Measurements from ENCODE around the gene AP2A2.
A peak's percentile ranks its signal among the peaks of the same experiment; 100 is the strongest.

AP2A2 gene

GRCh38 chr11:947744-948143 lies 22.1 kb downstream of the AP2A2 start:
- Histone ChIP-seq H3K79me1 (replicated peaks; ENCODE audit: low read length, poor library complexity, severe bottlenecking) (peaks cover 4% of the 10 kb centered on the region), H3K27me3 (ENCODE audit: control insufficient read depth in 1 of 2, insufficient read depth in 1 of 2, low read length in 2 of 2) (no peaks in the 10 kb centered on the region), H4K8ac (ENCODE audit: low read length) (no peak overlapping the region), H2BK15ac (ENCODE audit: low read depth, poor library complexity, severe bottlenecking) (no peak overlapping the region), H3K36me3 (ENCODE audit: control insufficient read depth in 1 of 2, insufficient read depth in 2 of 2, low read depth in 1 of 2, low read length in 2 of 2) (peaks cover 6 to 22% of the 10 kb centered on the region in 2 experiments), H3K4ac (ENCODE audit: low read depth in 1 of 2, low read length in 2 of 2) (no peak overlapping the region), H3K9me3 (ENCODE audit: control insufficient read depth, low read length) (peaks cover 6% of the 10 kb centered on the region), H3K14ac (ENCODE audit: low read length in 2 of 2) (no peak overlapping the region), H4K91ac (ENCODE audit: low read length) (no peak overlapping the region), H2BK12ac (ENCODE audit: low read length in 2 of 2) (no peak overlapping the region), H3K18ac (ENCODE audit: low read depth in 1 of 2, low read length in 2 of 2) (no peak overlapping the region), H2AFZ (ENCODE audit: low read depth, low read length) (no peak overlapping the region), H2BK120ac (ENCODE audit: low read depth, low read length) (no peak overlapping the region), H3K4me3 (ENCODE audit: insufficient read depth in 1 of 2, low read depth in 1 of 2, low read length in 2 of 2) (no peak overlapping the region), H3K4me1 (ENCODE audit: control insufficient read depth, insufficient read depth, low read depth, low read length) (peaks cover 27% of the 10 kb centered on the region), H3K9ac (ENCODE audit: low read length) (no peak overlapping the region), H3K27ac (ENCODE audit: low read length, poor library complexity, severe bottlenecking) (no peak overlapping the region), H2AK5ac (ENCODE audit: low read length, severe bottlenecking) (no peak overlapping the region), H2BK5ac (ENCODE audit: low read depth, low read length, poor library complexity, severe bottlenecking) (no peak overlapping the region), H3K4me2 (ENCODE audit: low read length, poor library complexity, severe bottlenecking) (no peak overlapping the region), H3K23ac (ENCODE audit: low read length in 2 of 2) (no peak overlapping the region)
- DNase-seq, result no peak
- 97% methylated on average over 2 of the region's 4 CpGs for WGBS

GRCh38 chr11:951507-951906 lies 25.8 kb downstream of the AP2A2 start:
- Histone ChIP-seq H3K4me1 (ENCODE audit: control insufficient read depth, insufficient read depth, low read depth, low read length) (peaks cover 26% of the 10 kb centered on the region), H3K9ac (ENCODE audit: low read length) (no peak overlapping the region), H3K18ac (ENCODE audit: low read depth in 1 of 2, low read length in 2 of 2) (no peak overlapping the region), H3K4me3 (ENCODE audit: insufficient read depth in 1 of 2, low read depth in 1 of 2, low read length in 2 of 2) (no peak overlapping the region), H2BK12ac (ENCODE audit: low read length in 2 of 2) (no peak overlapping the region), H3K23ac (ENCODE audit: low read length in 2 of 2) (no peak overlapping the region), H3K27ac (ENCODE audit: low read length, poor library complexity, severe bottlenecking) (peak overlapping the region; percentile 97), H3K79me1 (replicated peaks; ENCODE audit: low read length, poor library complexity, severe bottlenecking) (peaks cover 4% of the 10 kb centered on the region), H4K8ac (ENCODE audit: low read length) (no peak overlapping the region), H3K36me3 (ENCODE audit: control insufficient read depth in 1 of 2, insufficient read depth in 2 of 2, low read depth in 1 of 2, low read length in 2 of 2) (peaks cover 4 to 10% of the 10 kb centered on the region in 2 experiments), H3K4me2 (ENCODE audit: low read length, poor library complexity, severe bottlenecking) (no peak overlapping the region), H2AFZ (ENCODE audit: low read depth, low read length) (no peak overlapping the region), H2BK5ac (ENCODE audit: low read depth, low read length, poor library complexity, severe bottlenecking) (peak overlapping the region; percentile 15), H4K91ac (ENCODE audit: low read length) (no peak overlapping the region), H3K14ac (ENCODE audit: low read length in 2 of 2) (no peak overlapping the region), H3K9me3 (ENCODE audit: control insufficient read depth, low read length) (peaks cover 6% of the 10 kb centered on the region), H2BK120ac (ENCODE audit: low read depth, low read length) (no peak overlapping the region), H3K27me3 (ENCODE audit: control insufficient read depth in 1 of 2, insufficient read depth in 1 of 2, low read length in 2 of 2) (no peaks in the 10 kb centered on the region), H3K4ac (ENCODE audit: low read depth in 1 of 2, low read length in 2 of 2) (no peak overlapping the region), H2AK5ac (ENCODE audit: low read length, severe bottlenecking) (peak overlapping the region; percentile 93), H2BK15ac (ENCODE audit: low read depth, poor library complexity, severe bottlenecking) (no peak overlapping the region)
- no peak for DNase-seq
- 93% methylated on average over 9 of the region's 9 CpGs for WGBS

- Histone ChIP-seq H4K91ac (ENCODE audit: low read length) (no peak overlapping the region), H3K23ac (ENCODE audit: low read length in 2 of 2) (peak overlapping the region in 1 of 2 experiments; percentile 11), H3K14ac (ENCODE audit: low read length in 2 of 2) (no peak overlapping the region), H3K9ac (ENCODE audit: low read length) (no peak overlapping the region), H3K79me1 (replicated peaks; ENCODE audit: low read length, poor library complexity, severe bottlenecking) (peaks cover 11% of the 10 kb centered on the region), H3K36me3 (ENCODE audit: control insufficient read depth in 1 of 2, insufficient read depth in 2 of 2, low read depth in 1 of 2, low read length in 2 of 2) (peaks cover 12 to 13% of the 10 kb centered on the region in 2 experiments), H4K8ac (ENCODE audit: low read length) (no peak overlapping the region), H2BK5ac (ENCODE audit: low read depth, low read length, poor library complexity, severe bottlenecking) (peak overlapping the region; percentile 60), H3K18ac (ENCODE audit: low read depth in 1 of 2, low read length in 2 of 2) (no peak overlapping the region), H3K27ac (ENCODE audit: low read length, poor library complexity, severe bottlenecking) (peak overlapping the region; percentile 97), H3K4me2 (ENCODE audit: low read length, poor library complexity, severe bottlenecking) (peak overlapping the region; percentile 65), H2AK5ac (ENCODE audit: low read length, severe bottlenecking) (peak overlapping the region; percentile 14), H3K4me3 (ENCODE audit: insufficient read depth in 1 of 2, low read depth in 1 of 2, low read length in 2 of 2) (no peak overlapping the region), H3K4me1 (ENCODE audit: control insufficient read depth, insufficient read depth, low read depth, low read length) (peaks cover 26% of the 10 kb centered on the region), H3K4ac (ENCODE audit: low read depth in 1 of 2, low read length in 2 of 2) (no peak overlapping the region), H2BK15ac (ENCODE audit: low read depth, poor library complexity, severe bottlenecking) (no peak overlapping the region), H2AFZ (ENCODE audit: low read depth, low read length) (no peak overlapping the region), H2BK12ac (ENCODE audit: low read length in 2 of 2) (no peak overlapping the region), H3K27me3 (ENCODE audit: control insufficient read depth in 1 of 2, insufficient read depth in 1 of 2, low read length in 2 of 2) (no peaks in the 10 kb centered on the region), H3K9me3 (ENCODE audit: control insufficient read depth, low read length) (peaks cover 6% of the 10 kb centered on the region), H2BK120ac (ENCODE audit: low read depth, low read length) (no peak overlapping the region)
- WGBS, result 80% methylated on average over 18 of the region's 18 CpGs
- DNase-seq, result peak; percentile 52
Observed at GRCh38 chr11:952406-953385, 27.0 kb downstream of the AP2A2 start.

GRCh38 chr11:953512-953911 lies 27.8 kb downstream of the AP2A2 start:
- no peak overlapping the region for H3K4me3 ChIP-seq (ENCODE audit: insufficient read depth in 1 of 2, low read depth in 1 of 2, low read length in 2 of 2)
- no peak overlapping the region for H2AFZ ChIP-seq (ENCODE audit: low read depth, low read length)
- H2BK12ac ChIP-seq (ENCODE audit: low read length in 2 of 2), result no peak overlapping the region
- H2BK5ac ChIP-seq (ENCODE audit: low read depth, low read length, poor library complexity, severe bottlenecking), result no peak overlapping the region
- no peak overlapping the region for H4K8ac ChIP-seq (ENCODE audit: low read length)
- no peak overlapping the region for H3K4ac ChIP-seq (ENCODE audit: low read depth in 1 of 2, low read length in 2 of 2)
- no peak overlapping the region for H2BK15ac ChIP-seq (ENCODE audit: low read depth, poor library complexity, severe bottlenecking)
- peak overlapping the region; percentile 15 for H2AK5ac ChIP-seq (ENCODE audit: low read length, severe bottlenecking)
- H3K9ac ChIP-seq (ENCODE audit: low read length), result no peak overlapping the region
- H3K14ac ChIP-seq (ENCODE audit: low read length in 2 of 2), result no peak overlapping the region
- peaks cover 17% of the 10 kb centered on the region in 2 experiments for H3K36me3 ChIP-seq (ENCODE audit: control insufficient read depth in 1 of 2, insufficient read depth in 2 of 2, low read depth in 1 of 2, low read length in 2 of 2)
- H3K79me1 ChIP-seq (replicated peaks; ENCODE audit: low read length, poor library complexity, severe bottlenecking), result peaks cover 16% of the 10 kb centered on the region
- 86% methylated on average over 13 of the region's 13 CpGs for WGBS
- no peak overlapping the region for H3K23ac ChIP-seq (ENCODE audit: low read length in 2 of 2)
- H3K27me3 ChIP-seq (ENCODE audit: control insufficient read depth in 1 of 2, insufficient read depth in 1 of 2, low read length in 2 of 2), result no peaks in the 10 kb centered on the region
- peaks cover 26% of the 10 kb centered on the region for H3K4me1 ChIP-seq (ENCODE audit: control insufficient read depth, insufficient read depth, low read depth, low read length)
- no peak overlapping the region for H3K4me2 ChIP-seq (ENCODE audit: low read length, poor library complexity, severe bottlenecking)
- peaks cover 6% of the 10 kb centered on the region for H3K9me3 ChIP-seq (ENCODE audit: control insufficient read depth, low read length)
- no peak for DNase-seq
- no peak overlapping the region for H3K18ac ChIP-seq (ENCODE audit: low read depth in 1 of 2, low read length in 2 of 2)
- no peak overlapping the region for H4K91ac ChIP-seq (ENCODE audit: low read length)
- no peak overlapping the region for H2BK120ac ChIP-seq (ENCODE audit: low read depth, low read length)
- H3K27ac ChIP-seq (ENCODE audit: low read length, poor library complexity, severe bottlenecking), result peak overlapping the region; percentile 5

Measured in mesenchymal stem cell (in vitro differentiated cells and primary cell).